K562 (cell line): ENCODE data around the gene ANKRD61. TPM values are rescaled to one million over a fixed set of nuclear protein-coding genes. Genes with fewer than 3 reads are reported as not detected.

Experiments
- ATF1 ChIP-seq, 2 experiments: fragments of 450-650 bp in 1 of 2; IDR thresholded peaks; 2 replicates each; pipeline ENCODE4 v1.6.1; 2016; ENCODE audit warnings: missing compliant biosample characterization in 1 of 2, missing genetic modification characterization in 1 of 2
- CXXC5 ChIP-seq: fragments of 250-450 bp; sonication (Bioruptor Pico); IDR thresholded peaks from 2 replicates; pipeline ENCODE4 v1.8.0; 2022; ENCODE audit warnings: inconsistent platforms, mild to moderate bottlenecking, moderate library complexity
- DDX20 ChIP-seq: fragments of 450-650 bp; IDR thresholded peaks from 2 replicates; pipeline ENCODE4 v1.6.1; 2016; ENCODE audit warnings: missing genetic modification characterization, low read depth, mild to moderate bottlenecking, missing compliant biosample characterization, moderate library complexity
- EHMT2 ChIP-seq: fragments of 450-650 bp; IDR thresholded peaks from 2 replicates; pipeline ENCODE4 v1.6.1; 2018; ENCODE audit warnings: antibody characterized with exemption
- EP300 ChIP-seq: IDR thresholded peaks from 2 replicates; pipeline ENCODE4 v1.6.1; 2012; ENCODE audit warnings: low read length, improper control_type of control experiment
- GATAD2A ChIP-seq: fragments of 450-650 bp; IDR thresholded peaks from 2 replicates; pipeline ENCODE4 v1.6.1; 2017
- HDAC8 ChIP-seq: fragments of 450-650 bp; IDR thresholded peaks from 2 replicates; pipeline ENCODE4 v1.6.1; 2016; ENCODE audit warnings: mild to moderate bottlenecking, missing genetic modification characterization, moderate library complexity, missing compliant biosample characterization
- IRF1 ChIP-seq: sonication (generic); formaldehyde crosslinking; IDR thresholded peaks from 2 replicates; pipeline ENCODE4 v1.8.0; 2022; ENCODE audit warnings: missing genetic modification reagents, mild to moderate bottlenecking, borderline replicate concordance
- MED1 ChIP-seq: sonication (generic); formaldehyde crosslinking; IDR thresholded peaks from 2 replicates; pipeline ENCODE4 v1.8.1; 2023; ENCODE audit warnings: missing genetic modification reagents, borderline replicate concordance
- NFIX ChIP-seq: fragments of 250-450 bp; sonication (Bioruptor Pico); IDR thresholded peaks from 2 replicates; pipeline ENCODE4 v1.4.0; 2020; ENCODE audit warnings: low read depth, mild to moderate bottlenecking, moderate library complexity
- PHF20 ChIP-seq: fragments of 450-650 bp; IDR thresholded peaks from 2 replicates; pipeline ENCODE4 v1.6.1; 2018; ENCODE audit not compliant: partially characterized antibody
- POLR2H ChIP-seq: IDR thresholded peaks from 2 replicates; pipeline ENCODE4 v1.6.1; 2016; ENCODE audit warnings: missing genetic modification characterization, low read depth, mild to moderate bottlenecking, control low read depth, missing compliant biosample characterization, moderate library complexity
- RREB1 ChIP-seq: fragments of 250-450 bp; sonication (Bioruptor Pico); IDR thresholded peaks from 2 replicates; pipeline ENCODE4 v1.4.0; 2020
- STAG1 ChIP-seq: sonication (generic); formaldehyde crosslinking; IDR thresholded peaks from 2 replicates; pipeline ENCODE4 v1.5.0; 2020; ENCODE audit warnings: missing genetic modification reagents, borderline replicate concordance
- TEAD2 ChIP-seq: fragments of 450-650 bp; IDR thresholded peaks from 2 replicates; pipeline ENCODE4 v1.6.1; 2016; ENCODE audit warnings: missing genetic modification characterization, control low read depth, missing compliant biosample characterization
- TRIM28 ChIP-seq: fragments of 450-650 bp; IDR thresholded peaks from 2 replicates; pipeline ENCODE4 v1.6.1; 2017
- ZFP1 ChIP-seq: fragments of 450-650 bp; formaldehyde crosslinking; IDR thresholded peaks from 2 replicates; pipeline ENCODE4 v1.4.0; 2020; ENCODE audit warnings: mild to moderate bottlenecking, mixed read lengths
- ZNF41 ChIP-seq: fragments of 250-450 bp; sonication (Bioruptor Pico); conservative IDR thresholded peaks from 2 replicates; pipeline ENCODE4 v1.4.0; 2020; ENCODE audit warnings: mild to moderate bottlenecking
- ZNF699 ChIP-seq: fragments of 250-450 bp; sonication (Bioruptor Pico); IDR thresholded peaks from 2 replicates; pipeline ENCODE4 v1.8.0; 2021; ENCODE audit warnings: mild to moderate bottlenecking, moderate library complexity; ENCODE audit not compliant: insufficient replicate concordance
- polyA plus RNA-seq, 8 experiments: library from polyadenylated mRNA; depleted of rRNA in 4 of 8; stranded (reverse) in 5 of 8; unstranded in 3 of 8; fragments of >200 nt; fragmentation: Nextera tagmentation in 2 of 8; fragmentation: Illumina TruSeq in 1 of 8; extraction: Ambion mirVana in 2 of 8; extraction: Trizol in 1 of 8; gene quantifications; 2 replicates each; pipeline versions ENCODE4 v1.2.1 to v1.2.3, GENCODE V29; 2011 to 2014; ENCODE audit warnings: inconsistent platforms in 1 of 8, missing spikeins in 1 of 8
- total RNA-seq, 7 experiments: library from RNA; depleted of rRNA in 6 of 7; stranded (reverse); fragments of >200 nt in 6 of 7; fragmentation: Illumina TruSeq in 2 of 7; extraction: Trizol in 2 of 7; gene quantifications; 2 replicates each; pipeline versions ENCODE4 v1.2.1 to v1.2.3, GENCODE V29; 2011 to 2021; ENCODE audit warnings: low replicate concordance in 1 of 7

The ANKRD61 gene
- total and polyA plus RNA-seq, 9 of the 15 experiments (the other 6 are each of a cell fraction or from before 2014, with no cell fraction given) = 0.08 to 0.11 (median 0.09) TPM; not detected in 5

GRCh38 chr7:6008668-6009611 lies 22.2 kb upstream of the ANKRD61 start, which contains the start of the genes AIMP2 and PMS2 (continued):
- TF ChIP-seq RREB1 (CRISPR knock-in tag) = peak; percentile 87; the same call in 1 of the 2 replicates
- peak; percentile 93 for TF ChIP-seq HDAC8 (tag)
- no peak for TF ChIP-seq DDX20 (tag)
- TF ChIP-seq EHMT2 = no peak
- peak; percentile 76 for TF ChIP-seq STAG1 (CRISPR knock-in tag)
- no peak for TF ChIP-seq ZFP1 (CRISPR knock-in tag)
- no peak for TF ChIP-seq EP300
- TF ChIP-seq ZNF699 (CRISPR knock-in tag) = no peak
- peak; percentile 98 for TF ChIP-seq CXXC5 (CRISPR knock-in tag)
- no peak for TF ChIP-seq NFIX (CRISPR knock-in tag)
- TF ChIP-seq GATAD2A = no peak
- TF ChIP-seq PHF20 = peak; percentile 60
- TF ChIP-seq ZNF41 (CRISPR knock-in tag) = 0 out of 2 replicates have a peak, but pooled peaks have one; percentile 25
- TF ChIP-seq IRF1 (CRISPR knock-in tag) = no peak
- no peak for TF ChIP-seq TEAD2
- TF ChIP-seq POLR2H = peak; percentile 90
- TF ChIP-seq MED1 (CRISPR knock-in tag) = no peak
- no peak; the same call in 1 of the 2 replicates for TF ChIP-seq TRIM28
- peak; percentile 61 for TF ChIP-seq ATF1 (CRISPR knock-in tag; IDR thresholded peaks at IDR 0.05)
- peak; percentile 98 for TF ChIP-seq ATF1 (tag; IDR thresholded peaks at IDR 0.05)
